Measurements from ENCODE around the gene ZBTB20.

ZBTB20 gene

GRCh38 chr3:114721864-114722263 is 425.2 kb downstream of the ZBTB20 start:
- Histone ChIP-seq H3F3A (ENCODE audit: insufficient read depth) (no peaks in the 10 kb centered on the region), H3K9me2 (replicated peaks; ENCODE audit: insufficient read depth, low read length) (no peaks in the 10 kb centered on the region), H2AFZ (ENCODE audit: low read depth, low read length, severe bottlenecking) (no peak overlapping the region), H3K27me3 (ENCODE audit: low read length) (no peaks in the 10 kb centered on the region), H3K4me2 (ENCODE audit: low read depth, low read length, poor library complexity, severe bottlenecking) (no peak overlapping the region), H3K4me3 (ENCODE audit: insufficient read depth, low read length, poor library complexity, severe bottlenecking) (no peak overlapping the region), H3K79me2 (ENCODE audit: insufficient read depth, low read length) (no peaks in the 10 kb centered on the region), H3K36me3 (ENCODE audit: low read length) (no peaks in the 10 kb centered on the region), H3K9ac (ENCODE audit: low read length) (no peak overlapping the region), H4K20me1 (ENCODE audit: low read depth, low read length) (no peaks in the 10 kb centered on the region), H3K27ac (ENCODE audit: low read depth, low read length) (no peak overlapping the region), H3K9me3 (ENCODE audit: insufficient read depth, low read length) (no peaks in the 10 kb centered on the region)
- TF ChIP-seq EZH2phosphoT487 (conservative IDR thresholded peaks at IDR 0.05; ENCODE audit: low read length) (no peak), CTCF (IDR thresholded peaks at IDR 0.05; ENCODE audit: insufficient read depth, low read length, poor library complexity, severe bottlenecking) (no peak)

- no peaks in the 10 kb centered on the region for H3K9me3 ChIP-seq (ENCODE audit: insufficient read depth, low read length)
- no peaks in the 10 kb centered on the region for H3F3A ChIP-seq (ENCODE audit: insufficient read depth)
- no peaks in the 10 kb centered on the region for H3K79me2 ChIP-seq (ENCODE audit: insufficient read depth, low read length)
- no peak overlapping the region for H2AFZ ChIP-seq (ENCODE audit: low read depth, low read length, severe bottlenecking)
- no peak overlapping the region for H3K27ac ChIP-seq (ENCODE audit: low read depth, low read length)
- no peak overlapping the region for H3K9ac ChIP-seq (ENCODE audit: low read length)
- H3K27me3 ChIP-seq (ENCODE audit: low read length), result no peaks in the 10 kb centered on the region
- H3K9me2 ChIP-seq (replicated peaks; ENCODE audit: insufficient read depth, low read length), result no peaks in the 10 kb centered on the region
- no peak overlapping the region for H3K4me3 ChIP-seq (ENCODE audit: insufficient read depth, low read length, poor library complexity, severe bottlenecking)
- H4K20me1 ChIP-seq (ENCODE audit: low read depth, low read length), result no peaks in the 10 kb centered on the region
- no peak for TF ChIP-seq CTCF (IDR thresholded peaks at IDR 0.05; ENCODE audit: insufficient read depth, low read length, poor library complexity, severe bottlenecking)
- no peak for TF ChIP-seq EZH2phosphoT487 (conservative IDR thresholded peaks at IDR 0.05; ENCODE audit: low read length)
- no peak overlapping the region for H3K4me2 ChIP-seq (ENCODE audit: low read depth, low read length, poor library complexity, severe bottlenecking)
- no peaks in the 10 kb centered on the region for H3K36me3 ChIP-seq (ENCODE audit: low read length)
Observed at GRCh38 chr3:114721209-114721608, 425.9 kb downstream of the ZBTB20 start.

GRCh38 chr3:114718898-114719210 is 428.2 kb downstream of the ZBTB20 start:
- no peak overlapping the region for H3K27ac ChIP-seq (ENCODE audit: low read depth, low read length)
- no peaks in the 10 kb centered on the region for H4K20me1 ChIP-seq (ENCODE audit: low read depth, low read length)
- H3K9me3 ChIP-seq (ENCODE audit: insufficient read depth, low read length), result no peaks in the 10 kb centered on the region
- H3K36me3 ChIP-seq (ENCODE audit: low read length), result no peaks in the 10 kb centered on the region
- no peak overlapping the region for H3K9ac ChIP-seq (ENCODE audit: low read length)
- H3K9me2 ChIP-seq (replicated peaks; ENCODE audit: insufficient read depth, low read length), result no peaks in the 10 kb centered on the region
- no peak overlapping the region for H3K4me3 ChIP-seq (ENCODE audit: insufficient read depth, low read length, poor library complexity, severe bottlenecking)
- H3K27me3 ChIP-seq (ENCODE audit: low read length), result no peaks in the 10 kb centered on the region
- H3K4me2 ChIP-seq (ENCODE audit: low read depth, low read length, poor library complexity, severe bottlenecking), result no peak overlapping the region
- no peak overlapping the region for H2AFZ ChIP-seq (ENCODE audit: low read depth, low read length, severe bottlenecking)
- H3F3A ChIP-seq (ENCODE audit: insufficient read depth), result no peaks in the 10 kb centered on the region
- TF ChIP-seq EZH2phosphoT487 (conservative IDR thresholded peaks at IDR 0.05; ENCODE audit: low read length) (no peak), CTCF (IDR thresholded peaks at IDR 0.05; ENCODE audit: insufficient read depth, low read length, poor library complexity, severe bottlenecking) (no peak)
- H3K79me2 ChIP-seq (ENCODE audit: insufficient read depth, low read length), result no peaks in the 10 kb centered on the region

All from SU-DHL-6 (cell line).